Endothelial cell of umbilical vein (primary cell): ENCODE results near the gene CLIP4. TPM values are rescaled to one million over a fixed set of nuclear protein-coding genes. Genes with fewer than 3 reads are reported as not detected.

ENCODE experiments used
- BruUV-seq: library from RNA; stranded (reverse); fragments of 400-500 nt; replicated peaks from 2 replicates; lab custom pipeline; 2021; lab: Mats Ljungman, UMichigan
- CTCF ChIA-PET: fragments of 300-600, 350-600 bp; sonication (Branson Sonifier 250); formaldehyde crosslinking; loops from one replicate; lab custom pipeline; 2021; ENCODE audit warnings: antibody characterized with exemption, inconsistent platforms; lab: Charles Lee
- POLR2A ChIA-PET: fragments of 300-600, 350-600 bp; sonication (Branson Sonifier 250); formaldehyde crosslinking; loops from one replicate; lab custom pipeline; 2021; ENCODE audit warnings: antibody characterized with exemption, inconsistent platforms; lab: Charles Lee
- DNase-seq: peaks from one replicate; pipeline ENCODE4 v3.0.0-alpha.2; 2011; ENCODE audit warnings: low read depth, low spot score
- FAIRE-seq: peaks from 2 replicates; lab custom pipeline; 2011; peaks lifted over from hg19 to GRCh38; lab: Jason Lieb, UNC
- H2AFZ ChIP-seq: 2 replicates; pipeline ENCODE4 v1.6.0; 2012; ENCODE audit warnings: low read depth, low read length, control low read depth, inconsistent platforms
- H3K27ac ChIP-seq: 2 replicates; pipeline ENCODE4 v1.5.1; 2011; ENCODE audit warnings: low read depth, mild to moderate bottlenecking, control low read depth, low read length, moderate library complexity; ENCODE audit not compliant: insufficient read depth
- H3K27me3 ChIP-seq, 2 experiments: 2 replicates each; pipeline versions ENCODE4 v1.6.0 to v1.6.1; 2011; ENCODE audit warnings: low read length in 2 of 2, mixed read lengths in 1 of 2; ENCODE audit not compliant: control insufficient read depth in 2 of 2, insufficient read depth in 2 of 2
- H3K36me3 ChIP-seq, 2 experiments: 2 replicates in 1 of 2; 3 replicates in 1 of 2; pipeline ENCODE4 v1.5.1; 2011; ENCODE audit warnings: low read length in 2 of 2, mild to moderate bottlenecking in 1 of 2, moderate library complexity in 1 of 2; ENCODE audit not compliant: control insufficient read depth in 2 of 2, insufficient read depth in 2 of 2; ENCODE audit errors: extremely low read depth in 1 of 2
- H3K4me1 ChIP-seq: 3 replicates; pipeline ENCODE4 v1.5.1; 2011; ENCODE audit warnings: mild to moderate bottlenecking, low read length; ENCODE audit not compliant: control insufficient read depth, insufficient read depth; ENCODE audit errors: extremely low read depth
- H3K4me2 ChIP-seq: 2 replicates; pipeline ENCODE4 v1.6.1; 2011; ENCODE audit warnings: low read length, control low read depth, mixed read lengths; ENCODE audit not compliant: insufficient read depth
- H3K4me3 ChIP-seq, 3 experiments: fragments of 200-600 bp in 1 of 3; sonication (generic), shearing (Covaris generic) in 1 of 3; replicated peaks in 1 of 3; 2 replicates each; pipeline ENCODE4 v1.5.1; 2011 to 2016; ENCODE audit warnings: control low read depth in 3 of 3, low read length in 3 of 3, mild to moderate bottlenecking in 2 of 3, inconsistent platforms in 1 of 3, low read depth in 1 of 3, moderate library complexity in 1 of 3; ENCODE audit not compliant: insufficient read depth in 1 of 3
- H3K79me2 ChIP-seq: 2 replicates; pipeline ENCODE4 v1.6.0; 2012; ENCODE audit warnings: low read length, inconsistent platforms; ENCODE audit not compliant: control insufficient read depth, insufficient read depth
- H3K9ac ChIP-seq: replicated peaks from 2 replicates; pipeline ENCODE3; 2011; ENCODE audit warnings: low read length, control low read depth; ENCODE audit not compliant: insufficient read depth; ENCODE audit errors: extremely low read depth
- H3K9me1 ChIP-seq: replicated peaks from 3 replicates; pipeline ENCODE4 v1.6.0; 2011; ENCODE audit warnings: mild to moderate bottlenecking, low read length; ENCODE audit not compliant: control insufficient read depth, insufficient read depth; ENCODE audit errors: extremely low read depth
- H3K9me3 ChIP-seq: replicated peaks from 2 replicates; pipeline ENCODE4 v1.5.1; 2012; ENCODE audit warnings: low read length, inconsistent platforms; ENCODE audit not compliant: control insufficient read depth, insufficient read depth
- H4K20me1 ChIP-seq: replicated peaks from 2 replicates; pipeline ENCODE3; 2011; ENCODE audit warnings: mild to moderate bottlenecking, low read length; ENCODE audit not compliant: control insufficient read depth, insufficient read depth; ENCODE audit errors: extremely low read depth
- EZH2 ChIP-seq: IDR thresholded peaks from 2 replicates; pipeline ENCODE4 v1.6.1; 2012; ENCODE audit warnings: borderline replicate concordance, low read depth, mild to moderate bottlenecking, moderate library complexity, low read length, inconsistent platforms; ENCODE audit not compliant: severe bottlenecking
- FOS ChIP-seq: IDR thresholded peaks from 2 replicates; pipeline ENCODE4 v1.6.1; 2011; ENCODE audit warnings: mild to moderate bottlenecking, low read length, moderate library complexity, borderline replicate concordance; ENCODE audit not compliant: insufficient read depth
- GATA2 ChIP-seq: IDR thresholded peaks from 2 replicates; pipeline ENCODE4 v1.7.0; 2011; ENCODE audit warnings: low read depth, mild to moderate bottlenecking, moderate library complexity, mixed read lengths, low read length; ENCODE audit not compliant: insufficient read length, insufficient read depth
- JUN ChIP-seq: IDR thresholded peaks from 2 replicates; pipeline ENCODE4 v1.6.1; 2011; ENCODE audit warnings: borderline replicate concordance, low read depth; ENCODE audit not compliant: insufficient read length, insufficient read depth
- MYC ChIP-seq: IDR thresholded peaks from one replicate; pipeline ENCODE4 v1.6.1; 2011; ENCODE audit warnings: mild to moderate bottlenecking, low read depth, low read length
- POLR2A ChIP-seq: IDR thresholded peaks from 2 replicates; pipeline ENCODE4 v1.6.1; 2012; ENCODE audit warnings: low read depth, mild to moderate bottlenecking, control low read depth, low read length
- POLR2AphosphoS5 ChIP-seq: IDR thresholded peaks from 2 replicates; pipeline ENCODE4 v1.6.1; 2012; ENCODE audit warnings: low read depth, mild to moderate bottlenecking, control low read depth, low read length, moderate library complexity; ENCODE audit not compliant: insufficient read depth
- dilution Hi-C: fragments of 300-500 bp; cut with MboI; formaldehyde crosslinking; loops from one replicate; pipeline ENCODE4 v1.15.0; 2019; ENCODE audit warnings: low sequenced_read_pairs; ENCODE audit not compliant: extremely low pct_ligation_motif_present
- intact Hi-C: fragments of 100-400 bp; cut with micrococcal nuclease; formaldehyde crosslinking; loops from one replicate; pipeline ENCODE4 v1.10.0; 2022
- polyA plus RNA-seq, 4 experiments: library from polyadenylated mRNA; depleted of rRNA in 3 of 4; stranded (reverse) in 3 of 4; unstranded in 1 of 4; fragments of >200 nt; gene quantifications; 2 replicates each; pipeline versions ENCODE4 v1.2.1 to v1.2.3, GENCODE V29; 2011 to 2012; ENCODE audit warnings: missing spikeins in 1 of 4
- total RNA-seq: library from RNA; stranded (reverse); gene quantifications from 2 replicates; pipeline ENCODE4 v1.2.3, GENCODE V29; 2021
- TF ChIP-seq, protein P1 (sequence below): IDR thresholded peaks from 2 replicates; pipeline ENCODE4 v1.6.1; 2011; ENCODE audit not compliant: insufficient read depth, insufficient read length
- TF ChIP-seq, protein P2 (sequence below), 2 donors: IDR thresholded peaks; 1 replicate in 1 of 2; 2 replicates in 1 of 2; pipeline ENCODE4 v1.5.1; 2011; ENCODE audit warnings: low read length in 2 of 2, mild to moderate bottlenecking in 2 of 2, moderate library complexity in 2 of 2, control low read depth in 1 of 2, inconsistent platforms in 1 of 2, low read depth in 1 of 2; ENCODE audit not compliant: insufficient read depth in 1 of 2; ENCODE audit errors: extremely low read depth in 1 of 2

The CLIP4 gene
- total and polyA plus RNA-seq, 2 donors (not counting 3 experiments of a cell fraction or from before 2014, with no cell fraction given): 9.2 to 24.0 TPM

DNA sequence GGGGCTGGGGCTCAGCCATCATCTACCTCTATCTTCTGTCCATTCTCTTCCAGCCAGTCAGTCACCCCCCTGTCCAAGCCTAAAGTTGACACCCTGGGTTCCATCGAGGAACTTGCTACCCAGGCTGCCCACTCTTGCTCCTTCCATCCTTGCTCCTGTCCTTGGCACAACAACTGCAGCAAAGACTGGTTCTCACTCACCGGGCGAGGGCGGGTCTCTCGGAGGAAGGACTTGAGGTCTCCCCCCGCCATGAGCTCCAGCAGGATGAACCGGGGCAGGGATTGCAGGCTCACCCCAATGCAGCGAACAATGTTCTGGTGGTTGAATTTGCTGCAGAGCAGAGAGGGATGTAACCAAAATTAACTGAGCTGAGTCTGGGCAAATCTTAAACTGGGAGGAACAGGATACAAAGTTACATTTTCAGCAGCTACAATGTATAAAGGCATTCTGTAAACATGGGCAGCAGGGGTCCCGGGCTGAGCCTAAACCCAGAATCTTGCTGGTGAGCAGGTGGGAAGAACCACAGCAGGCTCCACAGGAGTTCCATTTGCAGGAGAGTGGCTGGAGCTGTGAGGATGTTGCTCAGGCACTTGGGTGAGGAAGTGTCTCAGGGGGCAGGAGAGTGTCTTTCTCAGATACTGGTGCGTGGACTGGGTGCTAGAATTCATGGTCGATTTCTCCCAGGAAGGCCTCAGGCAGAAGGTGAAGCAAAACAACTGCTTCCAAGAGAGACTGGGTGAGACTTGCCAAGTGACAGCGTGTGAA lies 105.5 kb downstream of the CLIP4 start:
- dilution Hi-C loops (no loop called here), intact Hi-C loops (no loop called here)
- H3K9ac ChIP-seq: no peak overlapping the region
- H3K27me3 ChIP-seq: peaks cover 0 to 1% of the 10 kb centered on the region in 2 experiments
- no peaks in the 10 kb centered on the region for H4K20me1 ChIP-seq
- no peaks in the 10 kb centered on the region for H3K36me3 ChIP-seq
- no peak overlapping the region for H3K4me3 ChIP-seq
- no peak for FAIRE-seq
- no peaks in the 10 kb centered on the region for H3K9me3 ChIP-seq
- H2AFZ ChIP-seq: no peak overlapping the region
- no peaks in the 10 kb centered on the region for H3K9me1 ChIP-seq
- no peak for DNase-seq
- POLR2A ChIA-PET: no interaction called here
- no peak overlapping the region for H3K4me2 ChIP-seq
- no TSS peak for BruUV-seq
- TF ChIP-seq JUN (no peak), POLR2A (no peak)
- no peaks in the 10 kb centered on the region for H3K4me1 ChIP-seq
- no peaks in the 10 kb centered on the region for H3K79me2 ChIP-seq
- H3K27ac ChIP-seq: no peak overlapping the region
- CTCF ChIA-PET: no interaction called here

DNA sequence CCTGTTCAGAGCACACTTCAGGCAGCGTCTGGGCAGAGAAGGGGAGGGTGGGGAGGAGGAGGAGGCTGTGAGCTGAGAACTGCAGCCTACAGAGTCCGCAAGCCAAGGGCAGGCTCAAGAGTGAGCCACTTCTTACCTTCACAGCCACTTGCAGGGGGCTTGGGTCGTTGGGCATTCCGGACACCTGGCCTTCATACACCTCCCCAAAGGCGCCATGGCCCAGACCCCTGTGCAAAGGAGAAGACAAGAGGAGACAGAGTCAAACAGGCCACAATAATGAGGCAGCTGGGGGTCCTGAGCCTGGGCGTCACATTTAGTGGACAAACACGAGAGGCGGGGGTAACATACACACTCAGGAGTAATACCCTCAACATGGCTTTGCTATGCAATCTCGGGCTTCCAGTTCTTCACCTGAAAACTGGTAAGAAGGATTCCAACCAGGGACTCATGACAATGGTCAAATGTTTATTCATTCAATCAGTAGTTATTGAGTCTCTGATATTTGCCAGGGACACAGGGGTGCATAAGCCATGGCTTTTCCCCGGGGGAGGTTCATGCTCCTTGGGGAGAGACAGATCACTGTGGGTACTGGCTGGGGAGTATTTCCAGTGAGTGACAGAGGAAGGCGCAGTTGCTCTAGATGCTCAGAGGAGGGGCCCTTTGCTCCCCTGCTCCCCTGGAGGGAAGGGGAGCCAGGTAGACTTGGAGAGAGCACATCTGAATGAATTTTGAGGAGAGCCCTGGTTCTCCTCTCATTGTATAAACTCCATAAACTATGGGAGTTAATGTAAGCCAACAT lies 107.4 kb downstream of the CLIP4 start:
- Histone ChIP-seq H4K20me1 (no peaks in the 10 kb centered on the region), H2AFZ (no peak overlapping the region), H3K36me3 (no peaks in the 10 kb centered on the region), H3K79me2 (no peaks in the 10 kb centered on the region), H3K9me3 (no peaks in the 10 kb centered on the region), H3K4me1 (no peaks in the 10 kb centered on the region), H3K9me1 (no peaks in the 10 kb centered on the region), H3K4me2 (no peak overlapping the region), H3K4me3 (no peak overlapping the region), H3K27me3 (peaks cover 0 to 1% of the 10 kb centered on the region in 2 experiments), H3K9ac (no peak overlapping the region), H3K27ac (no peak overlapping the region)
- intact Hi-C loops (no loop called here), dilution Hi-C loops (no loop called here)
- FAIRE-seq (no peak), DNase-seq (no peak)
- no TSS peak for BruUV-seq
- TF ChIP-seq FOS (no peak), GATA2 (no peak), POLR2AphosphoS5 (no peak), POLR2A (no peak), EZH2 (no peak), MYC (no peak), JUN (no peak)
- TF ChIP-seq, protein P1, sequence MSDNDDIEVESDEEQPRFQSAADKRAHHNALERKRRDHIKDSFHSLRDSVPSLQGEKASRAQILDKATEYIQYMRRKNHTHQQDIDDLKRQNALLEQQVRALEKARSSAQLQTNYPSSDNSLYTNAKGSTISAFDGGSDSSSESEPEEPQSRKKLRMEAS: no peak
- TF ChIP-seq, protein P2, sequence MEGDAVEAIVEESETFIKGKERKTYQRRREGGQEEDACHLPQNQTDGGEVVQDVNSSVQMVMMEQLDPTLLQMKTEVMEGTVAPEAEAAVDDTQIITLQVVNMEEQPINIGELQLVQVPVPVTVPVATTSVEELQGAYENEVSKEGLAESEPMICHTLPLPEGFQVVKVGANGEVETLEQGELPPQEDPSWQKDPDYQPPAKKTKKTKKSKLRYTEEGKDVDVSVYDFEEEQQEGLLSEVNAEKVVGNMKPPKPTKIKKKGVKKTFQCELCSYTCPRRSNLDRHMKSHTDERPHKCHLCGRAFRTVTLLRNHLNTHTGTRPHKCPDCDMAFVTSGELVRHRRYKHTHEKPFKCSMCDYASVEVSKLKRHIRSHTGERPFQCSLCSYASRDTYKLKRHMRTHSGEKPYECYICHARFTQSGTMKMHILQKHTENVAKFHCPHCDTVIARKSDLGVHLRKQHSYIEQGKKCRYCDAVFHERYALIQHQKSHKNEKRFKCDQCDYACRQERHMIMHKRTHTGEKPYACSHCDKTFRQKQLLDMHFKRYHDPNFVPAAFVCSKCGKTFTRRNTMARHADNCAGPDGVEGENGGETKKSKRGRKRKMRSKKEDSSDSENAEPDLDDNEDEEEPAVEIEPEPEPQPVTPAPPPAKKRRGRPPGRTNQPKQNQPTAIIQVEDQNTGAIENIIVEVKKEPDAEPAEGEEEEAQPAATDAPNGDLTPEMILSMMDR (IDR thresholded peaks at IDR 0.05; ENCODE audit: extremely low read depth in 1 of 2, insufficient read depth in 1 of 2, low read depth in 1 of 2, low read length in 2 of 2): no peak
- POLR2A ChIA-PET: no interaction called here
- CTCF ChIA-PET: no interaction called here
